RWPE2 (cell line): ENCODE measurements around the gene HNRNPA2B1.

Source experiments
- ATAC-seq: fragments of 200-7000 bp; cut with Tn5 transposase; 3 replicates; pipeline ENCODE4 v1.9.1; 2021; ENCODE audit warnings: low read depth
- DNase-seq: peaks from one replicate; pipeline ENCODE4 v3.0.0-alpha.2; 2020; ENCODE audit warnings: low spot score
- H3K27ac ChIP-seq: fragments of 450-650 bp; 2 replicates; pipeline ENCODE4 v1.5.1; 2017; ENCODE audit warnings: mild to moderate bottlenecking; ENCODE audit not compliant: poor library complexity, severe bottlenecking
- H3K27me3 ChIP-seq: fragments of 250-450 bp; sonication (Bioruptor Pico); 2 replicates; pipeline ENCODE4 v1.5.1; 2021; ENCODE audit warnings: mild to moderate bottlenecking, moderate library complexity; ENCODE audit not compliant: insufficient read depth, poor library complexity, severe bottlenecking
- H3K36me3 ChIP-seq: fragments of 250-450 bp; sonication (Bioruptor Pico); 2 replicates; pipeline ENCODE4 v1.5.1; 2020; ENCODE audit warnings: low read depth, mild to moderate bottlenecking, moderate library complexity
- H3K4me1 ChIP-seq: fragments of 250-450 bp; sonication (Bioruptor Pico); 2 replicates; pipeline ENCODE4 v1.5.1; 2021; ENCODE audit warnings: mild to moderate bottlenecking, moderate library complexity; ENCODE audit not compliant: insufficient read depth, poor library complexity, severe bottlenecking
- H3K4me3 ChIP-seq: fragments of 250-450 bp; sonication (Bioruptor Pico); 2 replicates; pipeline ENCODE4 v1.5.1; 2021; ENCODE audit warnings: mild to moderate bottlenecking, moderate library complexity; ENCODE audit not compliant: severe bottlenecking
- H3K9me3 ChIP-seq: fragments of 250-450 bp; sonication (Bioruptor Pico); 2 replicates; pipeline ENCODE4 v1.5.1; 2021; ENCODE audit warnings: mild to moderate bottlenecking, moderate library complexity; ENCODE audit not compliant: severe bottlenecking
- CTCF ChIP-seq: fragments of 450-650 bp; IDR thresholded peaks from one replicate; pipeline ENCODE4 v1.5.1; 2017; ENCODE audit warnings: mild to moderate bottlenecking, moderate library complexity; ENCODE audit not compliant: poor library complexity, severe bottlenecking

The HNRNPA2B1 gene

GRCh38 chr7:26237035-26237807 is 36.7 kb upstream of the HNRNPA2B1 start:
- DNase-seq: no peak
- H3K27me3 ChIP-seq: no peaks in the 10 kb centered on the region
- ATAC-seq: no peak
- H3K4me1 ChIP-seq: no peaks in the 10 kb centered on the region
- H3K9me3 ChIP-seq: no peaks in the 10 kb centered on the region
- H3K27ac ChIP-seq: no peak overlapping the region
- no peak for TF ChIP-seq CTCF
- no peak overlapping the region for H3K4me3 ChIP-seq
- no peaks in the 10 kb centered on the region for H3K36me3 ChIP-seq

- Histone ChIP-seq H3K27me3 (no peaks in the 10 kb centered on the region), H3K9me3 (no peaks in the 10 kb centered on the region), H3K4me1 (no peaks in the 10 kb centered on the region), H3K27ac (no peak overlapping the region), H3K36me3 (no peaks in the 10 kb centered on the region), H3K4me3 (no peak overlapping the region)
- DNase-seq (no peak), ATAC-seq (no peak)
- no peak for TF ChIP-seq CTCF
These were observed 33.5 kb upstream of the HNRNPA2B1 start for GRCh38 chr7:26233902-26234511.

- H3K4me1 ChIP-seq: no peaks in the 10 kb centered on the region
- TF ChIP-seq CTCF: no peak
These were observed 27.4 kb upstream of the HNRNPA2B1 start for GRCh38 chr7:26227987-26228386.

GRCh38 chr7:26224359-26224758 is 23.8 kb upstream of the HNRNPA2B1 start:
- TF ChIP-seq CTCF: no peak
- DNase-seq (no peak), ATAC-seq (no peak)
- H3K4me3 ChIP-seq: no peak overlapping the region
- H3K27me3 ChIP-seq: no peaks in the 10 kb centered on the region
- no peaks in the 10 kb centered on the region for H3K4me1 ChIP-seq
- H3K36me3 ChIP-seq: no peaks in the 10 kb centered on the region
- no peaks in the 10 kb centered on the region for H3K9me3 ChIP-seq
- H3K27ac ChIP-seq: no peak overlapping the region

More at GRCh38 chr7:26227987-26228386, 27.4 kb upstream of the HNRNPA2B1 start:
- Histone ChIP-seq H3K36me3 (no peaks in the 10 kb centered on the region), H3K27me3 (no peaks in the 10 kb centered on the region), H3K4me3 (no peak overlapping the region), H3K27ac (no peak overlapping the region), H3K9me3 (no peaks in the 10 kb centered on the region)
- DNase-seq (no peak), ATAC-seq (no peak)

GRCh38 chr7:26216049-26216448 is 15.5 kb upstream of the HNRNPA2B1 start:
- Histone ChIP-seq H3K4me3 (no peak overlapping the region), H3K9me3 (no peaks in the 10 kb centered on the region), H3K27ac (no peak overlapping the region), H3K27me3 (no peaks in the 10 kb centered on the region), H3K4me1 (no peaks in the 10 kb centered on the region), H3K36me3 (peaks cover 20% of the 10 kb centered on the region)
- TF ChIP-seq CTCF: no peak
- DNase-seq (no peak), ATAC-seq (0 out of 3 replicates have a peak, but pooled peaks have one; percentile 34)
